GM18517 (cell line): ENCODE measurements around the gene SCGB1C2.

ENCODE experiments used
- ATAC-seq: cut with Tn5 transposase; IDR thresholded peaks from one replicate; pipeline ENCODE4 v1.9.1; 2021; ENCODE audit warnings: mild to moderate bottlenecking, moderate library complexity; ENCODE audit not compliant: unreplicated experiment

SCGB1C2 gene

GRCh38 chr17:170130-170670 is 32.8 kb downstream of the SCGB1C2 start:
- no peak for ATAC-seq

- no peak for ATAC-seq
These were observed 34.5 kb downstream of the SCGB1C2 start for GRCh38 chr17:171871-172270.

GRCh38 chr17:172401-172800 is 35.0 kb downstream of the SCGB1C2 start:
- no peak for ATAC-seq

- no peak for ATAC-seq
These were observed 36.0 kb downstream of the SCGB1C2 start for GRCh38 chr17:173166-173911.

- no peak for ATAC-seq
These were observed 39.8 kb downstream of the SCGB1C2 start for GRCh38 chr17:177155-177554.

GRCh38 chr17:177762-178161 is 40.4 kb downstream of the SCGB1C2 start:
- no peak for ATAC-seq

- no peak for ATAC-seq
These were observed 41.1 kb downstream of the SCGB1C2 start for GRCh38 chr17:178292-179065.

- ATAC-seq, result no peak
These were observed 41.7 kb downstream of the SCGB1C2 start for GRCh38 chr17:179066-179432.

- ATAC-seq, result no peak
These were observed 42.5 kb downstream of the SCGB1C2 start for GRCh38 chr17:179781-180380.

GRCh38 chr17:180381-181244 is 43.2 kb downstream of the SCGB1C2 start:
- no peak for ATAC-seq

- no peak for ATAC-seq
These were observed 44.1 kb downstream of the SCGB1C2 start, which contains the start of gene DOC2B for GRCh38 chr17:181245-182049. Gene DOC2B (minus strand): TSS chr17:181650. CDS start chr17:181479, 171 bp downstream.

- ATAC-seq, result no peak
These were observed 44.8 kb downstream of the SCGB1C2 start for GRCh38 chr17:182050-182751.

- ATAC-seq, result no peak
These were observed 45.7 kb downstream of the SCGB1C2 start for GRCh38 chr17:183021-183420.

- no peak for ATAC-seq
These were observed 48.2 kb downstream of the SCGB1C2 start for GRCh38 chr17:185445-186138.

- no peak for ATAC-seq
These were observed 49.8 kb downstream of the SCGB1C2 start for GRCh38 chr17:187130-187529.
